COLO668 (cell line): ENCODE measurements around the gene OARD1.

Experiments
- DNase-seq: peaks from one replicate; lab custom pipeline; 2025; ENCODE audit not compliant: unreplicated experiment; lab: John Stamatoyannopoulos, UW

The OARD1 gene

DNA sequence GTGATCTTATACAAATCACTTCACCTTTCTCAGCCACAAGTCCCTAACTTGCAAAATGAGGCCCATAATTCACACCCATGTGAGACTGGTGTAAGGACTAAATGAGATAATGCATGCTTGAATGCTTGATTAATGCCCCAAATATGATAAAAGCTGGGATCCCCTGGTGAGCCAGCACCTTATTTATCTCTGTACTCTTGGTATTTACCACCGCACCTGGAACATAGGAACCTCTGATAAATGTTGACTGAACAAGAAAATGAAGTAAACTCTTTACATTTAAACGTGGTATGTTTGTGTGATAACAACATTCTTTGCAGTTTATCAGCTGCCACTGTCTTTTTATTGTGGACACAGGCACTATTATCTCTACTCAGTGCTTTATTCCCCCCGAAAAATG lies 21.6 kb downstream of the OARD1 start:
- DNase-seq, result no peak

DNA sequence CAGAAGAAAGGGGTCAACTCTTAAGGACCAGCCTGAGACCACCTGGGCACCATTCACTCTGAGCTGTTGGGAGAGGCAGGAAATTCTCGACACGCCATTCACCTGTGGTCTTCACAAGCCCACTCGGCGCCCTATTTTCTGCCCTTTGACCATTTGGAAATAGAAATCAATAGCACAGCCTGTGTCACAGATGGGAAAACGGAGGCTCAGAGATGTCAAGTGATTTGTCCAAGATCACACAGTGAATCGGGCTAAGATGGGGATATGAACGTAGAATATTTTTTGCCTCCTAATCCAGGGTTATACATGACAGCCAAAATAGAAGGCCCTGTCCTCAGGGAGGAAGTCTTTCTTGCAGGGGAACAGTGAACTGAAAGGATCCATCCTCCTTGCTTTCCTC lies 22.2 kb downstream of the OARD1 start:
- DNase-seq, result no peak

DNA sequence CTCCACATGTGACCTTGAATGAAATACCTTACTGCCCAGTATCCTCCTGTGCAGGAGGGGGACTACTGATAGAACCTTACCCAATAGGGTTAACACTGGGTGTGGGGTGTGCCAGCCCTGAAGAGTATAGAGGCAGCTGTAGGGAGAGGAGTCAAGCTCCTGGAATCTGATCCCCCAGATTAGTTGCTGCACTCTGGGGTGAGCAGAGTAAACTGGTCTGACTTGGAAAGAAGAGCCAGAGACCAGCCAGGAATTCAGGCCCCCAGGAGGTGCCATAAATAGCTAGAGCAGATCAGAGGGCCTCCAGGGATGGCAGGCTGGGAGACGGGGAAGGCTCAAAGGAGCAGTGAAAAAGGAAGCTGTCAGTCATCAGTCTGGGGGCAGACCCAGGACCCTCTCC lies 22.6 kb downstream of the OARD1 start:
- no peak for DNase-seq

DNA sequence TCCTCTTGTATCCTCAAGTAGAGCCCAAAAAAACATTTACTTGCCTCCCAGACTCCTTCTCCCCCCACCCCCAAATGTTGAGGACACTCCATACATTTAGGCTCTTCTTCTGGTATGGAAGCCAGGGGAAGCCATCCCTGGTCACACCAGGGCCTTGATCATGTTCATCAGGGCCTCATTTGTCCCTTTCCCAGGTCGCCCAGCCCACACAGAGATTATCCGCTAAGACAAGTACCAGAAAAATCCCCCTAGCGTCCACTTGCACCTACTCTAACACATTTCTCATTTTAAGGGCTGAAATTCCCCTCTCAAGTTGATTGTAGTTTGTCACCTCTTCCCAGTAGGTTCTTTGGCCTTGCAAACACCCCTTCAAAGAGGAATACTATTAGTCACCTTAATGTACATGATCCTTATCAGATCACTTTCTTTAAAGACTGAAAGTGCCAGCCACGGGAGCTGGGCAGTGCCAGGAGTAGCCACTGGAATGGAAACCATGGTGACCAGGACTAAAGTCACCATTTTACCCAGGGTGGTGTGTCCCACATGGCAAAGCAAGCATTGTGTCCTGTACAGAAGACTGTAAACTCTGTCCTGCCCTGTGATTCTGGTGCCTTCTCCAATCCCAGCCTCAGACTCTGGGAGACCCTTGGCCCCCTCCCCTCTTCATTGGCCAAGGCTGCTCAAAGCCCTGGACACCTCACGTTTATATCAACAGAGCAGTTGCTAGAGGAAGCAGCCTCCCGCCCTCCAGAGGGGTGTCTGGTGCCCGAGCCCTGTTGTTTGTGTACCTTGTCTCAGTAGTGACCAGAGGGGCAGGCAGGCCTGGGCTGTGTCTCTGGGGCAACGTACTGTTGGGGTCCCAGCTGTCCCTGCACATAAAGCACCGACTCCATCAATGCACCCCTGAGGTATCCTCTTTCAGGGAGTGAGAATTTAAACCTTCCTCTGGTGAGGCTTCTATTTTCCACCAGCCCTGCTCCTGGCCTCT lies 24.1 kb downstream of the OARD1 start:
- DNase-seq, result no peak

DNA sequence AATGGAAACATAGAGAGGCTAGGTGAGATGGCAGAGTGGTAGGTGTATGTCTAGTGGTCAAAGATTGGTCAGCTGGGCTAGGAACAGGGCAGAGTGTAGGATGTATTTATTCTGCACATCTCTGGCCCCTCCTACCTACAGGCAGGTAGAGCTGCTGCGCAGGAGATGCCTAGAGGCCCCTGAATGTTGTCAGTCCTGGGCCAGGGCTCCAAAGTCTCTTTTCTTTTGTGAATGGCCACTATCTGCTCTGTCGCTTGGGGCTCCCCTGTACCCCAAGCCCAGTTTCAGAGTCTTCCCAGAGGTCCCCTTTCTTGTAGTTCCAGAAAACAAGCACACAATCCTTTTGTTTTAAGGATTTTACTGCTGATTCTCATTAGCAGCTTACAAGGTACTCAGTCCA lies 24.9 kb downstream of the OARD1 start:
- DNase-seq, result no peak

DNA sequence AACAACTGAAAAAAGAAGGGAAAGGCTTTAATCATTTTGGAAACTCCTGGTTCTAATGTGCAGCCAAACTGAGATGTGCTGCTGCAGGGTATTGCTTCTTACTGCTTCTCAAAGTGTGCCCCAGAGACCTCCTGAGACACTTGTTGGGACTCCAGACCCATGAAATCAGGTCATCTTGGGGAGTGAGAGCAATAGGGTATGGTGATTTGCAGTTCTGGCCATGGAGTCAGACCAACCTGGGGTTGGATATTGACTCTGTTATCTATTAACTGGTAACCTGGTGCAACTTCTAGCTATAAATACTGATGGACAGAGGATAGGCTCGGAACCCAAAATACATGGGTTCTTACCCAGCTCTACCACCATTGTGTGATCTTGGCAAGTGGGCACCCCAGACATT lies 26.1 kb downstream of the OARD1 start:
- DNase-seq, result no peak

DNA sequence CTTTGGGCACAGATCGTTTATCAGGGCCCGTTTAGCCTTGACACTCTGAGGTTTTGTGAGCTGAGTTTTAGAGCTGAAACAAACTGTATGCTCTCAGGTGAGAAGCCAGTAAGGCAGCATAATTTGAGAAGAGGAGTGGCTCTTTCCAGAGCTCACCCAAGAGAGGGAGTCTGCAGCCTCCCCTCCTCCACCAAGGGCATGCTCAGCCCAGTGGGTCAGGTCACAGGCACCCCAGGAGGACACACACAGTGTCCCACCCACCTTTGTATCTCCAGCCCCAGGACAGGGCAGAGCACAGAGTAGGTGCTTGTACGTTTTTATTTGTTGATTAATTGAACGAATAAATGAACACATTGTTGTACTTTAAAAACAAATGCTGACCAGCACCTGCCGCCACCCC lies 26.5 kb downstream of the OARD1 start:
- no peak for DNase-seq

DNA sequence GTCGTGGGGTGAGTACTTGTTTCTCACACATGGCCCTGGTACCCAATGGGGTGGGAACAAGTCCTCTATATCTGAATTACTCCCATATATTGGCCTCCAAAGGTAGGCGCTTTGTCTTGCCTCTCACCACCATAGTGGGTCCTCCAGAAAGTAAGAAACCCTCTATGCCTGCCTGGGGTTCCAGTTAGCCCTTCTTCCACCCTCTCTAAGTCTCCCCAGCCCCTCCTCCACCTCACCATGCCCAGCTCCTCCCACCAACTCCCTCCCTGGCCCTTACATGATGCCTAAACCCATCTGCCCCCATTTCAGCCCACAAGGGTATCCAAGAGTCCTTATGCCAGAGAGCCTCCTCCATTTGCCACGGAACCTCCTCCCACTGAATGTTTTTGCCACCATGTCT lies 29.0 kb downstream of the OARD1 start:
- DNase-seq, result no peak

DNA sequence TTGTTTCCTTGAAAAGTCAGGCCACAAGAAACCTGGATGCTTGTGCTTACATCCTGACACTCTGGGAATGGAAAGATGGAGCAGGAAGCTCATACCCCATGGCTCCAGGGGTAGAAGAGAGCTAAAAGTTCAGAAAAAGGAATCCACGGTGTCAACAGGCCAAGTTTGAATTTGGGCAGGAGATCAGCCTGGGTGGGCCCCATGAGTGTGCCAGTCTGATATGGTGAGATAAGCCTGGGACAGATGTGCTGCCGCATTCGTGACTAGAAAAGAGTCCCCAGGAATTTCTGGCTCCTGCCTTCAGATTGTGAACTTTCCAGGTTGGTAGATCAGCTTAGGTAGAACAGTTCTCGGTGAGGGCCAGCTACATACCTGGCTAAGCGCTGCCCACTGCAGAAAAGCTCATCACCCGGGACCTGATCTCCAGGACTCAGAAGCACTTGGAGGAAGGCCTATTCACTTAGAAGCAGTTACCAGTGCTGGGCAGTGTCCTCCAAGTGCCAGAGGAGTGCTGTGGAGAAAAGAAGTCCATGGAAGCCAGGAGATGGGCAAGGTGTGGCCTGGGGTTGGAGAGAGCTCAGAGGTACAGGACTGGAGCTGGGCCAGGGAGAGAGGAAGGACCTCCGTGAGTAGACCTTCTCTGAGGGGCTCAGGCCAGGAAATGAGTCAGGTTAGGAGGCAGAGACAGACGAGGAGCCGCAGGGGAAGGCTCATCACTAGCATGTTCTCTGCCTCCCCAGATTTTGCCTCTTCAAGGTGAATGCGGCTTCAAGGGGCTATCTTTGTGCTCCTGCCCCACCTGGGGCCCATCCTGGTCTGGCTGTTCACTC lies 29.7 kb downstream of the OARD1 start, which contains the start of gene TSPO2:
TSPO2 (plus strand) TSS at position 242 of the 830 bp plus-strand sequence; CDS start at position 761, 519 bp downstream.
- no peak for DNase-seq

DNA sequence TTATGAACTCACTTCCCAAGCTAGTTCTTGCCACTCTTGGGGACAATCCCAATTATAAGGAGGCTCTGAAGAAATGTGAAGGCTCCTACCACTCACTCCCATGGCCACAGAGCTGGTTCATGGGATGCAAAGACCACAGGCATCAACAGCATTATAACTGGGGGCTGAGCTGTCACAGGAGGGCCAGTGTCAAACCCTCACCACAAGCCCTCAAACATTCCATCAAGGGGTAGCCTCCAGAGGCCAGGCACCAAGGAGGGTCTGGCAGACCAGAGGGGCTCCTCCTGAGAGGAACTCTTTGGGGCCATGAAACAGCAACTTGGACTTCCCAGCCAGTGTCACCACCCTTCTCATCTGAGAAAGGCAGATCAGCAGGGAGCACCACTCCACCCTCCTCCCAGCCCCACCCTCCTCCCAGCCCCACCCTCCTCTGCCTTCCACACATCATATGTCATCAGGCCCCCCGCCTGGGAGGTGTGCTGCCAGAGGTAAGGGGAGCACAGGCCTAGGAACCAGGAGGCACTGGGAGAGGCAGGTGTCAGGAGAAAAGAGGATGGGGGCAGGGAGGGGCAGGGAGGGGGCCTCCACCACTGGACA lies 31.1 kb downstream of the OARD1 start:
- DNase-seq, result no peak

DNA sequence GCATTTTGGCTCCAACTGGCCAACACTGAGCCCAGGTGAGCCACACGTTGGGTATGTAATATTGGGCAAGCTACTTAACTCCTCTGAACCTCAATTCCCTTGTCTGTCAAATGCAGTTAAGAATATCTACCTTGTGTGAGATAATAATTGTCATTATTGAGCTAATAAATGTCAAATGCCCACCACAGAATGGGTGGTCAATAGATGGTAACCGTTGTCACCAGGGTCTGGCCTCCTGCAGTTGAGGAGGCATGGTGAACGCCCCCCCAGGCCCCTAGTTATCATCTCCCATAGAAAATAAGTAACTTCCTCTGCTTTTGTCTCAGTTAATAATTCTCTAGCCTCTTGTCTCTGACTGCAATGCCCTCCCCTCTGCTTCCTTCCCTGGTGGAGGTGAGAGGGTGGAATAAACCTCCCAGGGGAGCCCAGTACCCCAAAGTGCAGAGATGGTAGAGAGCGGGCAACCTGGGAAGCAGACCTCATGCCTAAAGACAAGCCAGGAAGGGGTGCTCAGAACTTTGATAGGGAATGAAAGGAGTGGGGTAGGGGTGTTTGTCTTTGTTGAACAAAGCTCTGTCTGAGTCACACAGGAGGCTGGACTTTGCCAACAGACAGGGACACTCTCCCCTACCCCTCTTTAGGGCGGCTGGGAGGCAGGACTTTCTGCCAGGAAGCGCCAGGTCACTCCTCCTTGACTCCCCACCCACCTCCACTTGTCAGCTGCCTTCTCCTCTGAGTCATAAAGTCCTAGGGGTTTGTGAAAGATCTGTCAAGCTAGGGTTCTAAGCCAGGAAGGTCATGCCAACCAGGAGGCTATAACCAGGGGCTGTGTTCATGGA lies 31.8 kb downstream of the OARD1 start:
- DNase-seq, result peak; percentile 33

DNA sequence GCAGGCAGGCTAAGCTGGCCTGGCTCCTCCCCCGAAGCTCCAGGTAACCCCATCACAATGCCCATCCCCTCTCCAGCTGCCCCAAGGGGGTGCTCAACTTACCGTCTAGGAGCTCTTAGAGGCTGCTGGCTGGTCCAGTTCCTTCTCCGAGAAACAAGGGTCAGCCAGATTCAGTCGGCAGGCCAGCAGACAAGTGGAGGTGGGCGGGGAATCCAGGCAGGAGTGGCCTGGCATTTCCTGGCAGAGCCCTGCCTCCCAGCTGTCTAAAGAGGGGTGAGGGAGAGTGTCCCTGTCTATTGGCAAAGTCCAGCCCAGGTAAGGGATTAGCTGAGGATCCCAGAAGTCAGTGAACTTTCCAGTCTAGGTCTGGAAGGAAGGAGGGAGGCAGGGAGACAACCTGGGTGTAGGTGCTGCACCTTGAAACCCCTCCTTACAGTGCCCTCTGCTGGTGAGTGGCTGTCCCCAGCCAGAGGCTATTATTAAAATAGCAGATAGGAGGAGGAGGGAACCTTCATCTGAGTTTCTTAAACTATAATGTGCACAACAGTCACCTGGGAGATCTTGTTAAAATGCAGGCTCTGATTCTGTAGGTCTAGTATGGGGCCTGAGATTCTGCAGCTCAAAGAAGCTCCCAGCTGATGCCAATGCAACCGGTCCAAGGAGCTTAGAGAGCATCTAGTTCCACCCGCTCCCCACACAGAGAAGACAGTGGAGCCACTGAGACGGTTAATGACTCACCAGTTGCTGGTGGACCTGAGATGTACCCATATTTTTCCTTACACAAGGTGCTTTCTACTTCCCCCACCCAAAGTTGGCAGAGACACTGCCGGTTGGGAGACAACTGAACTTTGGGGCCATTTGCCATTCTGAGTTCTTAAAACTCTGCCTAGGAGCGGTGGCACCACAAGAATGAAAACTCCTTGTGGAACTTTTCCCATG lies 32.8 kb downstream of the OARD1 start, which contains the start of gene UNC5CL:
UNC5CL (minus strand) TSS at position 162 of the 939 bp plus-strand sequence. CDS start 4,147 bp downstream, outside the sequence.
- DNase-seq, result peak; percentile 46

DNA sequence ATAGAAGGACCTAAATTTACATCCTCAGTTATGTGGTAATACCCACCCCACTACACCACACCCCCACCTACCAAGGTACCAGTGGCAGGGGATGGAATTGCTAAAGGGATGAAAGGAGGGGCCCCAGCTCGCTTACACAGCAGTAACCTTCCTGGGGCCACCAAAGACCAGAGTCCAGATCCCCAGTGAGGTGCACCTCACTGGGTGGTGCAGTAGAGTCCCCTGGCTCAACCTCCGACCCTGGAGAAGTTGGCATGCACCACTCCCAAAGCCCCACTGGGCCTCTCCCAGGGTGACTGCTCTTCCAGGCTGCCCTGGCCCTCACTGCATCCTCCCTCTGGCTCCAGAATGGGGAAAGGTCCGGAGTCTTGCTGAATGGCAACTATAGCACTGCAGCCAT lies 34.0 kb downstream of the OARD1 start:
- DNase-seq, result no peak

DNA sequence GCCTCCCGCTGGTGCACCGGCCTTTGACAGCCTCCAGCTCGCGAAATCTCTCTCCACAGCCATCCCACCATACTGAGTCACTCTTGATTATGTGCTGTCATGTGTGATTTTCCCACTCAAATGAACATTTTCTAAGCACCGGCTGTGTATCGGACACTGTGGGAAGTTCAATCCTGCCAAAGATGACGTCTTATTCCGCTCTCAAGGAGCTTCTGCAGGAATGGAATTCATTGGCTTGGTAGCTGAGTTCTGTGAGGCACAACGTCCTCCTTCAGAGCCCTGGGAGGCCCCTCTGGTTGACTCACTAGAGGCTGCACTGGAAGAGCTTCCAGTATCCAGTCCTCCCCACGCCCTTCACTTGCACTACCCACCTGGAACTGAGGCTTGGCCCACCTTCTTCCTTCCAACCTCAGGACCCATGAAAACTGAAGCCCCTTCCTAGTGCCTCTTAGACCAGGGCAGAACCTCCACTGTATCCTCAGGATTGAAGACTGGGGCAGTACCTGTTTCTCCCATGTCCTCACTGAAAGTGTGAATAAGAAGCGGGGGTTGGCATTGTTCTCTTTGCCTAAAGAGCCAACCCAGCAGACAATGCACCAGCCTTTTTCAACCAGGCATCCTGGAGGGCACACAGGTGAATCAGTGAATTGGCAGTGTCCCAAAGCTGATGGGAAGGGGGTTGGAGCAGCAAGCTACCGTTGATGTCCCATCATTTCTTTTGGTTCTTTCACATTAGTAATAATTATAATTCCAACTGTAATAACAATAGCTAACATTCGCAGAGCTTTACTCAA lies 34.9 kb downstream of the OARD1 start:
- DNase-seq, result no peak

DNA sequence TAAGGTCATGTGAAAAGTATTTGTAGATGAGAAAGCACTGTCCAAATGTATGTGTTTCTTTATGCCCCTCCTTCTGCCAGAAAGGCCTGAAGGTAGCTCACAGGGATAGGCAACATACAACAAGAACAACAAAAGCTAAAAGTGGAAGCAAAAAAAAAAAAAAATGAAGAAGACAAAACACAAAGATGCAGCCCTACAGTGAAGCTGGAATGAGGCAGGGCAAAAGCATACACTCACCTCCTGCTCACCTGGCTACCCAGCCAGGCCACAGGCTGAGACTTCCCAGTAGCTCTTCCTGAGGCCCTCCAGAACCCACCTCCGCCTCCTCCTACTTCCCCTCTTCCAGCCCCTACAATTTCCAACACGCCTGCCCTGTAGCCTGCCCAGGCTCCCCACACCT lies 35.6 kb downstream of the OARD1 start:
- DNase-seq, result no peak

DNA sequence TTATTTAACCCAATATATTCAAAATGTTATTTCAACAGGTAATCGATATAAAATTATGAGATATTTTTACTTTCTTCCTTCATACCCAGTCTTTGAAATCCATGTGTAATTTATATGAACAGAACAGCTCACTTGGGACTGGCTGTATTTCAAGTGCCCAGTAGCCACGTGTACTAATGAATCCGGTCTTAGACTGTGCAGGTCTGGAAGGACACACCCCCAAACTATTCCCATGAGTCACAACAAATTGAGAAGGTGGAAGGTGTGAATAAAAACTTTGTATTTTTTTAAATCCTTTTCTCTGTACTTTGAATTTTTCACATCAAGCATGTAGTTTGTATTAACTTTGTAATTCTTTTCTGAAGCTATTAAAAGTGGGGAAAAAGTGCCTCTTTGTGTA lies 36.0 kb downstream of the OARD1 start:
- DNase-seq, result no peak

DNA sequence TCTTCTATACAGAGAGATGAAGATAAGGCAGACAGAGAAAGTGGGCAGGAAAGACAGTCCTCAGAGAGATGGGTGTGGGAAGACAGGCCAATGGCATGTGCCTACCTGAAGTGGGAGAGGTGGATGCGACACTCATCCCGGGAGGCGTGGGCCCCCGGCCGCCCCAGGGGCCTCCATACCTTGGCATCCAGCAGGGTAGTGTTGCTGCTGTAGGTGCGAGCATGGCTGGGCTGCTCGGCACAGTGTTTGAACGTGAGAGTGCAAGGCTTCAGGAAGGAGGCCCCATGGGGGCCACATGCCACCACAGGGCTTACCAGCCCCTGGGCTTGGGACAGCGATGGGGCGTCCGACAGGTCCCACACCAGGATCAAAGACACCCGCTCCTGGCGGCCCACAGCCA lies 38.4 kb downstream of the OARD1 start:
- no peak for DNase-seq

DNA sequence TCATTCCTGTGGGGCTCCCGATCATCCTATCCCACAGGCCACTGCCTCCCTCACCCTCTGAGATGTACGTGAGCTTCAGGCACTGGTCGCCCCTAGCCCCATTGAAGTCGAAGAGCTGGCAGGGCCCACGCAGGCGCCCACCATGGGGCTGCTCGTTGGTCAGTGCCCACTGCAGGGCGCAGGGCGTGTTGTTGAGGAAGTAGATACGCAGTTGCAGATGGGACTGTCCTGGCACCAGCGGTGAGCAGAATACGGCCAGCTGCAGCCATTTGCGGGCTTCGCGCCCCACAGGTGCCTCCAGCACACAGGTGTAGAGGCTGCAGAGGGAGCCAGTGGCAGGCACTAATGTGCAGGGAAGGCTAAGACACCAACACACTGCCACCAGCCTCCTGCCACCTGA lies 39.3 kb downstream of the OARD1 start:
- no peak for DNase-seq
